Measurements from ENCODE around the gene OR5I1.
"Not testable (repeated sequence)": the region's sequence is repeated elsewhere in the genome, so short reads cannot be mapped to it uniquely, and the experiment has no call there.

Gene OR5I1

GRCh38 chr11:55936300-55936699 lies at the start of gene OR5I1:
Gene OR5I1, minus strand, starts transcription at chr11:55936400. Its CDS starts 0 bp downstream, at chr11:55936400.
- DNase-seq = no peak

- no peak for DNase-seq
Observed at GRCh38 chr11:55970935-55971334, 34.7 kb upstream of the OR5I1 start.

GRCh38 chr11:55969845-55970244 lies 33.6 kb upstream of the OR5I1 start, which contains the start of gene OR10AG1:
Gene OR10AG1, minus strand, starts transcription at chr11:55969945. Its CDS starts 38 bp downstream, at chr11:55969907.
- DNase-seq = no peak

GRCh38 chr11:55967914-55968313 lies 31.7 kb upstream of the OR5I1 start:
- no peak for DNase-seq

- DNase-seq = no peak
Observed at GRCh38 chr11:55966391-55966790, 30.2 kb upstream of the OR5I1 start.

- no peak for DNase-seq
Observed at GRCh38 chr11:55956521-55956920, 20.3 kb upstream of the OR5I1 start.

GRCh38 chr11:55949330-55949729 lies 13.1 kb upstream of the OR5I1 start:
- no peak for DNase-seq

- DNase-seq = no peak
Observed at GRCh38 chr11:55942785-55943392, 6.7 kb upstream of the OR5I1 start.

GRCh38 chr11:55920537-55920936 lies 15.7 kb downstream of the OR5I1 start:
- no peak for DNase-seq

GRCh38 chr11:55914482-55914881 lies 21.7 kb downstream of the OR5I1 start, which contains the start of gene OR5W2:
Gene OR5W2, minus strand, starts transcription at chr11:55914582. Its CDS starts 0 bp downstream, at chr11:55914582.
- no peak for DNase-seq

GRCh38 chr11:55902308-55902707 lies 33.9 kb downstream of the OR5I1 start:
- no peak for DNase-seq

- no peak for DNase-seq
Observed at GRCh38 chr11:55895216-55895615, 41.0 kb downstream of the OR5I1 start.

- DNase-seq = not testable (repeated sequence)
Observed at GRCh38 chr11:55885481-55885880, 50.7 kb downstream of the OR5I1 start.
